ENCODE measurements around the gene PCDHGB4.

- no peak for TF ChIP-seq ZNF521 (tag by site-specific recombination; IDR thresholded peaks at IDR 0.05)
- TF ChIP-seq CTCF (tag by site-specific recombination; IDR thresholded peaks at IDR 0.05): no peak
- TF ChIP-seq ZNF629 (tag by site-specific recombination; IDR thresholded peaks at IDR 0.05): no peak
- TF ChIP-seq ZNF174 (tag by site-specific recombination; IDR thresholded peaks at IDR 0.05): no peak
- no peak for TF ChIP-seq TSHZ1 (tag by site-specific recombination; IDR thresholded peaks at IDR 0.05; ENCODE audit: borderline replicate concordance)
- no peak for TF ChIP-seq ZBTB11 (tag by site-specific recombination; conservative IDR thresholded peaks at IDR 0.05; ENCODE audit: low read depth)
- no peak for TF ChIP-seq REST (tag by site-specific recombination; IDR thresholded peaks at IDR 0.05)
- TF ChIP-seq ZNF121 (tag by site-specific recombination; IDR thresholded peaks at IDR 0.05): no peak
- no peak for TF ChIP-seq ZNF660 (tag by site-specific recombination; IDR thresholded peaks at IDR 0.05)
- no peak for TF ChIP-seq TCF7L2 (IDR thresholded peaks at IDR 0.05; ENCODE audit: borderline replicate concordance, low read depth, low read length)
- TF ChIP-seq ZBTB10 (tag by site-specific recombination; IDR thresholded peaks at IDR 0.05): no peak
- no peak for TF ChIP-seq ZNF423 (tag by site-specific recombination; IDR thresholded peaks at IDR 0.05)
These were observed 21.2 kb upstream of the PCDHGB4 start for GRCh38 chr5:141366016-141366896.
